Chondrocyte (in vitro differentiated cells): ENCODE results near the gene LARGE1. TPM values are rescaled to one million over a fixed set of nuclear protein-coding genes. Genes with fewer than 3 reads are reported as not detected.

Source experiments
- DNase-seq: peaks from one replicate; pipeline ENCODE4 v3.0.0; 2021; ENCODE audit warnings: mixed read lengths, low spot score
- H3K27ac Mint-ChIP-seq: one replicate; pipeline ENCODE4 v1.8.0; 2021; ENCODE audit warnings: mild to moderate bottlenecking, moderate library complexity, mixed read lengths; ENCODE audit not compliant: unreplicated experiment
- H3K27me3 Mint-ChIP-seq: 2 replicates; pipeline ENCODE4 v1.8.0; 2021; ENCODE audit warnings: low read depth, mixed read lengths
- H3K36me3 Mint-ChIP-seq: 2 replicates; pipeline ENCODE4 v1.8.0; 2021; ENCODE audit warnings: low read depth, mixed read lengths
- H3K4me1 Mint-ChIP-seq: 2 replicates; pipeline ENCODE4 v1.8.0; 2021; ENCODE audit warnings: low read depth, mild to moderate bottlenecking, mixed read lengths
- H3K4me3 Mint-ChIP-seq: one replicate; pipeline ENCODE4 v1.8.0; 2021; ENCODE audit warnings: mild to moderate bottlenecking, moderate library complexity, mixed read lengths; ENCODE audit not compliant: unreplicated experiment
- H3K9me3 Mint-ChIP-seq: 2 replicates; pipeline ENCODE4 v1.8.0; 2021; ENCODE audit warnings: low read depth, mixed read lengths
- total RNA-seq: library from RNA; stranded (reverse); gene quantifications from 3 replicates; pipeline ENCODE4 v1.2.1, GENCODE V29; 2021
- TF ChIP-seq, protein P1 (sequence below): fragments of 200-600 bp; sonication (generic); IDR thresholded peaks from 2 replicates; pipeline ENCODE4 v1.5.0; 2021; ENCODE audit warnings: antibody characterized with exemption, mild to moderate bottlenecking, moderate library complexity

The LARGE1 gene
- total RNA-seq, 1 donor from 2014 or later = 21.3 TPM

DNA sequence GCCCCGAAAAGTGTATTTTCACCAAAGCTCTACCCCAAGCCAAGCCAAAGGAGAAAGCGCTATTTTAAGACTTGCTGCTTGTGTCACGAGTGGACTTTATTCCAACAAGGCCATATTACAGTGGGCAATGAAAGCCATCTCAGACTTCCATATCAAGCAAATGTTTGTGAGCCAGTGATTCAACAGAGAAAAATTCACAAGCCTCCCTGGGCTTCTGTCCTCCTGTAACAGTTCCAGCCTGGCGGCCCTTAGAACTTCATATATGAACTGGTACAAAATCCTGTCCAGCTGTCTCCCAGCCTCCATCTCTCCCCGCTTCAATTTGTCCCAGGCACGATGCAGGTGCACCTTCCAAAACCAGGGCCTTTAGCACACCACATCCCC, 11.2 kb downstream of the LARGE1 start:
- DNase-seq = no peak
- no peak overlapping the region for H3K4me3 Mint-ChIP-seq
- peaks cover 24% of the 10 kb centered on the region for H3K4me1 Mint-ChIP-seq

DNA sequence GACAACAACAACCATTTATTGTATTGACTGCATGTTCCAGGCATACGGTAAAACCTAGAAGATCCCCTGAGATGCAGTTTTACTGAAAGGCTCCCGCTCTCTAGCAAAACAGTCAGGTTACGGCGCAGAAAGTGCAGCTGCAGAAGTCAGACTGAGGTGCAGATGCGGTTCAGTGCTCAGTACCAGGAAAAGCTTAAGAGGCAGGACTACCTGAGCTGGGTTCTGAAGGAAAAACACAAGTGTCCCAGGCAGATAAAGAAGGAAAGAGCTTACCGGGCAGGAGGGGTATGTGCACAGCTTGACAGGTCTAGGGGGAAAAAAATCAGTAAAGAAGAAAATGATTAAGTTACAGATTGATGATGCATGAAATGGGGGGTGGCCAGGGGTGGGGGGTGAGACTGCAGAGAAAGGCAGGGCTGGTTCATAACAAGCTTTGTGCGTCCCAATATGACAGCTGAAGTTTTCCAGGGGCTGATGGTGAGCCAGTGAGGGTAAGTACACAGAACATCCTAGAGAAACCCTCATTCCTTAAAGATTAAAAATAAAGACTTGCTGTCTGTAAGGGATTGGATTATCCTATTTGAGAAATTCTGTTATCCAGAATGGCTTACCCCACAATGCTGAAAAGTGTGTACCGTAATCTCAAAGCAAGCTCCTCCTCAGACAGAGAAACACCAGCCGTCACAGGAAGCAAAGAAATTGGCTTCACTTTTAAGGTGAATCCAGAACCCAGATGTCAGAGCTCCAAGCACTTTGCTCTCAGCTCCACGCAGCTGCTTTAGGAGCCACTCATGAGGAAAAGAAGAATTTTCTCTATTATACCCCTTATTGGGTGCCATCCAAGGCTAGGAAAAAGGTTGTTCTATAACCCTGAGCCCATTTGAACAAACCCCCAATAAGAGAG, 11.9 kb downstream of the LARGE1 start:
- Mint-ChIP-seq H3K27ac (peak overlapping the region; percentile 69), H3K4me3 (no peak overlapping the region), H3K4me1 (peaks cover 24% of the 10 kb centered on the region), H3K9me3 (no peaks in the 10 kb centered on the region), H3K27me3 (no peaks in the 10 kb centered on the region), H3K36me3 (peaks cover 6% of the 10 kb centered on the region)
- no peak for DNase-seq
- TF ChIP-seq, protein P1, sequence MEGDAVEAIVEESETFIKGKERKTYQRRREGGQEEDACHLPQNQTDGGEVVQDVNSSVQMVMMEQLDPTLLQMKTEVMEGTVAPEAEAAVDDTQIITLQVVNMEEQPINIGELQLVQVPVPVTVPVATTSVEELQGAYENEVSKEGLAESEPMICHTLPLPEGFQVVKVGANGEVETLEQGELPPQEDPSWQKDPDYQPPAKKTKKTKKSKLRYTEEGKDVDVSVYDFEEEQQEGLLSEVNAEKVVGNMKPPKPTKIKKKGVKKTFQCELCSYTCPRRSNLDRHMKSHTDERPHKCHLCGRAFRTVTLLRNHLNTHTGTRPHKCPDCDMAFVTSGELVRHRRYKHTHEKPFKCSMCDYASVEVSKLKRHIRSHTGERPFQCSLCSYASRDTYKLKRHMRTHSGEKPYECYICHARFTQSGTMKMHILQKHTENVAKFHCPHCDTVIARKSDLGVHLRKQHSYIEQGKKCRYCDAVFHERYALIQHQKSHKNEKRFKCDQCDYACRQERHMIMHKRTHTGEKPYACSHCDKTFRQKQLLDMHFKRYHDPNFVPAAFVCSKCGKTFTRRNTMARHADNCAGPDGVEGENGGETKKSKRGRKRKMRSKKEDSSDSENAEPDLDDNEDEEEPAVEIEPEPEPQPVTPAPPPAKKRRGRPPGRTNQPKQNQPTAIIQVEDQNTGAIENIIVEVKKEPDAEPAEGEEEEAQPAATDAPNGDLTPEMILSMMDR = no peak

More for the DNA sequence above, 11.2 kb downstream of the LARGE1 start:
- Mint-ChIP-seq H3K27me3 (no peaks in the 10 kb centered on the region), H3K36me3 (peaks cover 6% of the 10 kb centered on the region), H3K27ac (peak overlapping the region; percentile 86), H3K9me3 (no peaks in the 10 kb centered on the region)
- TF ChIP-seq, protein P1 = no peak

DNA sequence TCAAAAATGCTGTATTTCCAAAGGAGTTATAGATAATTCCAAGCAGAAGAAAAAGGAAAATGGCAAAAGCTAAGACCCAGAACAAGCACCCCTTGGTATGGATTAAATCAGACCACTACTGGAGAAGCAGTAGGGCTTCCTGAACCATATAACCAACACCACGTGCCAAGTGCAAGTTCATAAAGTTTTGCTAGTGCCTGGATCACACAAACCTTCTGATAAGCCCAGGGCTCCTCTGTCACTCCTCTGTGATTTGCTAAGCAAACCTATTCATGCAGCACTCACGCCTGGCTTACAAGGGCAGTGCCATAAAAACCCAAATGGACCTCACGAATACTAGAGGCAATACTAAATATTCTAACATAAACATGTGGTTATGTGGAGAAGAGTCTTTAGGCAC, 13.3 kb downstream of the LARGE1 start:
- Mint-ChIP-seq H3K27me3 (no peaks in the 10 kb centered on the region), H3K36me3 (peaks cover 6% of the 10 kb centered on the region), H3K4me3 (no peak overlapping the region), H3K4me1 (peaks cover 24% of the 10 kb centered on the region), H3K27ac (no peak overlapping the region), H3K9me3 (no peaks in the 10 kb centered on the region)
- TF ChIP-seq, protein P1 = no peak
- DNase-seq = no peak

DNA sequence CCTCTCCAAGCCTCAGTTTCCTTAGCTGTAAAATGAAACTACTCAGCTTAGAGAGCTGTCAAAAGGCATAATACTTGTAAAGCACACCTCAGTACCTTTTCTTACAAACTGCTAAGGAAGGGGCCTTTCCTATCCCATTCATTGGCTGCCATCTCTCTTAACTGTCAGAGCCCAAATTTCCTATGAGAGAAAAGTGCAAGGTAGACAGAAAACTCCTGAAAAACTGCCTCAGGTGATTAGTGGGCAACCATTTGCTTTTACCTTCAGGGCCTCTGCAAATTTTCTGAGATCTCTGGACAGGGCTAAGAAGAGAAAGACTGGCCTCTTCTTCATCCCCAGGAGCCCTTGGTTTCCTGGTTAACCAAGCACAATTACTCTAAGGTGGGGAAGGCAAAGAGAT, 13.8 kb downstream of the LARGE1 start:
- Mint-ChIP-seq H3K27ac (no peak overlapping the region), H3K4me3 (no peak overlapping the region), H3K9me3 (no peaks in the 10 kb centered on the region), H3K4me1 (peaks cover 24% of the 10 kb centered on the region), H3K36me3 (peaks cover 6% of the 10 kb centered on the region), H3K27me3 (no peaks in the 10 kb centered on the region)
- DNase-seq = no peak
- TF ChIP-seq, protein P1 = no peak

DNA sequence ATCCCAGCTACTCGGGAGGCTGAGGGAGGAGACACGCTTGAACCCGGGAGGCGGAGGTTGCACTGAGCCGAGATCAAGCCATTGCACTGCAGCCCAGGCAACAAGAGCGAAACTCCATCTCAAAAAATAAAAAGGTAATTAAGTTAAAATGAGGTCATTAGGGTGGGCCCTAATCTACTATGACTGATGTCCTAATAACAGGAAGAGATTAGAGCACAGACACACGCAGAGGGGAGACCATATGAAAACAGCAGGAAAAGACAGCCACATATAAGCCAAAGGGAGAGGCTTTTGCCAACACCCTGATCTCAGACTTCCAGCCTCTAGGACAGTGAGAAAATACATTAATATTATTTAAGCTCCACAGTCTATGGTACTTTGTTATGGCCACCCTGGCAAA, 17.3 kb downstream of the LARGE1 start:
- H3K4me1 Mint-ChIP-seq = peaks cover 10% of the 10 kb centered on the region
- H3K4me3 Mint-ChIP-seq = no peak overlapping the region
- no peak for DNase-seq
- no peaks in the 10 kb centered on the region for H3K27me3 Mint-ChIP-seq
- no peak overlapping the region for H3K27ac Mint-ChIP-seq
- TF ChIP-seq, protein P1 = no peak
- no peaks in the 10 kb centered on the region for H3K9me3 Mint-ChIP-seq
- H3K36me3 Mint-ChIP-seq = no peaks in the 10 kb centered on the region
